HG03025 (cell line): ENCODE data around the gene TLR6.

Source experiments
- ATAC-seq: cut with Tn5 transposase; IDR thresholded peaks from one replicate; pipeline ENCODE4 v1.9.1; 2021; ENCODE audit warnings: mild to moderate bottlenecking, moderate library complexity; ENCODE audit not compliant: unreplicated experiment, low FRiP score

TLR6 gene

GRCh38 chr4:38869511-38869910 lies 12.9 kb upstream of the TLR6 start:
- no peak for ATAC-seq

GRCh38 chr4:38868059-38868960 lies 11.7 kb upstream of the TLR6 start:
- ATAC-seq: no peak

GRCh38 chr4:38867478-38868058 lies 11.0 kb upstream of the TLR6 start, which contains the start of gene FAM114A1:
Gene FAM114A1, plus strand, starts transcription at chr4:38867806. Its CDS starts 10,273 bp downstream, at chr4:38878079.
- ATAC-seq: no peak

GRCh38 chr4:38866973-38867477 lies 10.4 kb upstream of the TLR6 start:
- no peak for ATAC-seq

GRCh38 chr4:38865445-38865844 lies 8.8 kb upstream of the TLR6 start:
- ATAC-seq: no peak

- ATAC-seq: no peak
Observed at GRCh38 chr4:38861791-38862190, 5.2 kb upstream of the TLR6 start.

- no peak for ATAC-seq
Observed at GRCh38 chr4:38860788-38861424, 4.3 kb upstream of the TLR6 start.

GRCh38 chr4:38859501-38859900 lies 2.9 kb upstream of the TLR6 start:
- no peak for ATAC-seq

GRCh38 chr4:38858097-38858420 lies 1.4 kb upstream of the TLR6 start:
- ATAC-seq: no peak

- peak; percentile 51 for ATAC-seq
Observed at GRCh38 chr4:38857354-38858096, 908 bp upstream of the TLR6 start.

- ATAC-seq: no peak
Observed at GRCh38 chr4:38856046-38856445, 571 bp downstream of the TLR6 start.

- no peak for ATAC-seq
Observed at GRCh38 chr4:38855466-38855865, 1.2 kb downstream of the TLR6 start.

- no peak for ATAC-seq
Observed at GRCh38 chr4:38846015-38846414, 10.6 kb downstream of the TLR6 start.

GRCh38 chr4:38842994-38843393 lies 13.6 kb downstream of the TLR6 start:
- ATAC-seq: no peak

- ATAC-seq: no peak
Observed at GRCh38 chr4:38837849-38838248, 18.8 kb downstream of the TLR6 start.

GRCh38 chr4:38837334-38837733 lies 19.3 kb downstream of the TLR6 start:
- ATAC-seq: no peak

GRCh38 chr4:38834570-38834969 lies 22.0 kb downstream of the TLR6 start:
- no peak for ATAC-seq

- ATAC-seq: no peak
Observed at GRCh38 chr4:38832624-38833528, 23.7 kb downstream of the TLR6 start.

- no peak for ATAC-seq
Observed at GRCh38 chr4:38832206-38832605, 24.4 kb downstream of the TLR6 start.

- no peak for ATAC-seq
Observed at GRCh38 chr4:38831653-38832052, 25.0 kb downstream of the TLR6 start.
